ENCODE data around the gene HYAL1.
"Not testable (repeated sequence)": the region's sequence is repeated elsewhere in the genome, so short reads cannot be mapped to it uniquely, and the experiment has no call there.

HYAL1 gene

DNA sequence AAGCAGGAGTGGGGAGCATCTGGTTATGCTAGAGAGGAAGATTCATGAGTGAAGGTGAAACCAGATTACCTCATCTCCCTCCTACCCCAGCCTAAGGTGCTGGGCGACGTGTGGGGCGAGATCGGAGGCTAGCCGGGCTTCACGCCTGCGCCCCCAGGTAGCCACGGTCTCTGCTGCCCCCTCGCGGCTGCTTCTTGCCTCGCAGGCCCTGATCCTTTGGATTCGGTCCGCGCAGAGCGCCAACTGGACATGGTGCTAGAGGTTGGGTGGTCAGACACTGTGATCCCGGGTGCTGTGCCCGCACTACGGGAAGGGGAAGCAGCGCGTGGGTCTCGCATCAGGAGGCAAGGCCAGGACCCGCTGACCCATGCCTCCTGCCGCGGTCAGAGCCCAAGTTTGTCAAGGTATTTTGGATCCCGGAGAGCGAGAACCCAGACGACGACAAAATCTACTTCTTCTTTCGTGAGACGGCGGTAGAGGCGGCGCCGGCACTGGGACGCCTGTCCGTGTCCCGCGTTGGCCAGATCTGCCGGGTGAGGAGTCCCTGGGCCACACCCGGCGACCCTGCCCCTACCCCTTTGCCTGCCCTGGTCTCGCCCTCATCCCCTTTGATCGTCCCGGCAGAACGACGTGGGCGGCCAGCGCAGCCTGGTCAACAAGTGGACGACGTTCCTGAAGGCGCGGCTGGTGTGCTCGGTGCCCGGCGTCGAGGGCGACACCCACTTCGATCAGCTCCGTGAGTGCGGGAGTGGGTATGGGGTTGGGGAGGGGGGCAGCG, 30.3 kb downstream of the HYAL1 start:
- peak; percentile 91 for DNase-seq (ENCODE audit: low spot score)

DNA sequence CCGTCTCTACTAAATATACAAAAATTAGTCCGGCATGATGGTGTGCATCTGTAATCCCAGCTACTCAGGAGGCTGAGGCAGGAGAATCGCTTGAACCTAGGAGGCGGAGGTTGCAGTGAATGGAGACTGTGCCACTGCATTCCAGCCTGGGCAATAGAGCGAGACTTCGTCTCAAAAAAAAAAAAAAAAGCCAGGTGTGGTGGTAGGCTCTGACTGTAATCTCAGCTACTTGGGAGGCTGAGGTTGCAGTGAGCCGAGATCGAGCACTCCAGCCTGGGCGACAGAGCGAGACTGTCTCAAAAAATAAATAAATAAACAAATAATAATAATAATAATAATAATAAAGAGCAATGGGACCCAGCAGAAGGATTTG, 30.9 kb downstream of the HYAL1 start:
- DNase-seq (ENCODE audit: low spot score): not testable (repeated sequence)

DNA sequence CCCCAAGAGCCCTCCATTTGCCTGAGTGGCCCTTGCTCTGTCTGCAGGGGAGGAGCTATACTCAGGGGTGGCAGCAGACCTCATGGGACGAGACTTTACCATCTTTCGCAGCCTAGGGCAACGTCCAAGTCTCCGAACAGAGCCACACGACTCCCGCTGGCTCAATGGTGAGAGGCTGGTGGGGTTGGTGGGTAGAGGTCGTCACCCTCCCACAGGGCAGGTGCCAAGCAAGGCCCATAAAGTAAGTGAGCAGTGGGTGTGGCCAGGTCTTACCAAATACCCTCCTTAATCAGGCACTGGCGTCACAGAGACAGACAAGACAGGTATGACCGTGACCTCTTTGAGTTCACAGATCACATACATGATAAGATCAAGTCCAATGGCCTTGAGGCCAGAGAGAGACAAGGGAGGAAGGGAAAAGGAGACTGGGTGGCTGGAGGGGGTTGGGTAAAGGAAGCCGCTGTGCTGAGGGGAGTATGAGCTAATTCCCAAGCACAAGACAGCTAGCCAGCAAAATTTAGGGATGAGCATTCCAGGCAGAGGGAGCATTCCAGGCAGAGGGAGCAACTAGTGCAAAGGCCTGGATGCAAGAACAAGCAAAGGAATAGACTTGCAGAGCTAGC, 31.9 kb downstream of the HYAL1 start:
- DNase-seq (ENCODE audit: low spot score): no peak

DNA sequence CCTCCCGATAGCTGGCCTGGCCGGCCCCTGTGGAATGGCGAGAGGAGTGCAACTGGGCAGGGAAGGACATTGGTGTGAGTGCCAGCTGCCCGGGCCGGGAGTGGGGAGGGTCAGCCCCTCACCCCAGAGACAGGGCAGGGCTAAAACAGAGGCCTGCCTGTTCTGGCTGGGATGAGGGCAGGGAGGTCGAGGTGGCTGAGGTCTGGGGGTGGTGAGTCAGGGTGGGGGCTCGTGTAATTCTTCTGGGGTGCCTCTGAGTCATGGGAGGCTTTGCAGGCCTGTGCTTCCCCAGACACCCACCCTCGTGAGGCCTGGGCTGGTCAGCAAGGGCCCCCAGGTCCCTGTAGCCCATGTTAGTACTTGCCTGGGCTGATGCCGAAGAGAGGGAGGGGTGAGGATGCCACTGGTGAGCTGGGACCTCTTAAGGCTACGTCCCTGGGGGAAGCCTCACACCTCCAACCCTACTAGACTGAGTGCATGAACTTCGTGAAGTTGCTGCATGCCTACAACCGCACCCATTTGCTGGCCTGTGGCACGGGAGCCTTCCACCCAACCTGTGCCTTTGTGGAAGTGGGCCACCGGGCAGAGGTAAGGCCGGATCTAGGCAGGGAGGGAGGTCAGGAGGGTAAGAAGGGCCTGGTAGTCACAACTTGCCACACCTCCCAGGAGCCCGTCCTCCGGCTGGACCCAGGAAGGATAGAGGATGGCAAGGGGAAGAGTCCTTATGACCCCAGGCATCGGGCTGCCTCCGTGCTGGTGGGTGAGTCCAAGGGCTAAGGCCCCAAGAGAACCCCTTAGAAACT, 32.8 kb downstream of the HYAL1 start:
- no peak for DNase-seq (ENCODE audit: low spot score)

DNA sequence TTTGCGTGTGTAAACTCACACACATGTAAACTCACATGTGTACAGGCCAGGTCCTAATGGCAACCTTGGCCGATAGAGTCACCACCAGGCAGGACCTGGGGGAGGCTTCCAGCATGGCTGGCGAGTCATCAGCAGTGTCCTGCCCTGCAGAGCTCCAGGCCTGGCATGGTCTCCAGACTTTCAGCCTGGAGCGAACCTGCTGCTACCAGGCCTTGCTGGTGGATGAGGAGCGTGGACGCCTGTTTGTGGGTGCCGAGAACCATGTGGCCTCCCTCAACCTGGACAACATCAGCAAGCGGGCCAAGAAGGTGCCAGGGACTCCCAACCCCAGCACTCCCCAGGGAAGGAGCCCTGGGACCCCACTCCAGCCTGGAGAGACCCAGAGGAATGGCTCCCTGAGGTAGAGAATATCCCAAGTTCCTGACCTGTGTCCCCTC, 33.4 kb downstream of the HYAL1 start:
- DNase-seq (ENCODE audit: low spot score): no peak

DNA sequence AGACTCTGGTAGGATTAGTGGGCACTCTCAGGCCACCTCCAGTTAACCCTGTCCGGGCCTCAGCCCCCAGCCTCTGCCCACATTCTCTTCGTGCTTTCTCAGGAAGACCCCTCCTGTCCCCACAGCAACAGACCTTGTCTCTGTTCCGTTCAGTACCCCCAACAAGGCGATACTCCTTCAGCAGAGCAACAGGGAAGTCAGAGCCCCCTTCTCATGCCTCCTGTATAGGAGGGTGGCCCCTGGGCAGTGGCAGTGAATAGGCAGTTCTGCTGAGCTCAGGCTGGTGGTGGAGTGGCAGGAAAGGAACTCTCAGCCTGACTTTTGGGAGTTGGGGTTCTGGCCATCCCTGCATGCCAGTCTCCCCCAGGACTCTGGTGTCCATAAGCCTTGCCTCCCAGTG, 33.9 kb downstream of the HYAL1 start:
- no peak for DNase-seq (ENCODE audit: low spot score)

DNA sequence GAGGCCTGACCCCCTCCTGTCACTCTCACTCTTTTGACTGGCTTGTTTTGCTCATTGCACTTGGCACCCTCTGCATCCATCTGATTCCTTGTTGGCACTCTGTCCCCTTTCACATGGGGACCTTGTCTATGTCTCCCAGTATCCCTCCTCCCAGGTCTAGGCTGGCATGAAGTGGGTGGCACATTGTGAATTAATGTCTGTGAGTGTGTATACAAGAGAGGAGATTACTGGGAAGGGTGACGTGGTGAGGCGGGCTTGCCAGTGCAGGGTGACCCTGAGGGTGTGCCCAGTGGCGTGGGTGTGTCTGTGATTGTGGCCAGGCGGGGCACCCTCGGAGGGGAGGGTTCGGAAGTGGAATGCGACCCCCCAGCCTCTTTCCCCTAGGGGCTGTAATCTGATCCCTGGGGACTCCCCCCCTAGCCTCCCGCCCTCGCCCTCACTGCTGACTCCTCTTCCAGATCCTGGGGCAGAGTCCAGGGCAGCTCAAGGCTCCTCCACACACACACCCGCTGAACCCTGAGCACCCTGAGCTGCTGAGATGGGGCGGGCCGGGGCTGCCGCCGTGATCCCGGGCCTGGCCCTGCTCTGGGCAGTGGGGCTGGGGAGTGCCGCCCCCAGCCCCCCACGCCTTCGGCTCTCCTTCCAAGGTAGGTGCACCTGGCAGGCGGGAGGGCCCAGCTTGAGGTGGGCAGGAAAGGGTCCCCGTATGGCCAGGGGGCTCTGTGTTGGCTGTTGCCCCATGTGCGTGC, 34.5 kb downstream of the HYAL1 start, which contains the start of gene SEMA3B:
SEMA3B (plus strand) TSS at position 445 of the 749 bp plus-strand sequence; CDS start at position 539, 94 bp downstream.
- DNase-seq (ENCODE audit: low spot score): peak; percentile 57

DNA sequence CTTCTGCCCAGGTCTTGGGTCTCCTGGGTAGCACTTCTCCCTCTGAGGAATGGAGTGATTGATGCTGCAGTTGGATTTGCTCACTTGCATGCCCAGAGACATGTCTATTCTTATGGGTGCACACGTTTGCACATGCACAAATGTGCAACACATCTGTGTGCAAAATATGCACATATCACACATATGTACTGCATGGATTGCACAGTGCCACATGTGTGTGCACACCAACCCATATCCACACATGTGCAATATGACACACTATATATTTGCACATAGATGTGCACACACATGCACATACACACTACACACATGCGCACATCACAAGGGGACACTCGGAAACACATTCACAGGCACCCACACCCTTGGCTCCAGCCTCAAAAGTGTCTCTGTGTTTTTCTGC, 35.1 kb downstream of the HYAL1 start:
- no peak for DNase-seq (ENCODE audit: low spot score)

DNA sequence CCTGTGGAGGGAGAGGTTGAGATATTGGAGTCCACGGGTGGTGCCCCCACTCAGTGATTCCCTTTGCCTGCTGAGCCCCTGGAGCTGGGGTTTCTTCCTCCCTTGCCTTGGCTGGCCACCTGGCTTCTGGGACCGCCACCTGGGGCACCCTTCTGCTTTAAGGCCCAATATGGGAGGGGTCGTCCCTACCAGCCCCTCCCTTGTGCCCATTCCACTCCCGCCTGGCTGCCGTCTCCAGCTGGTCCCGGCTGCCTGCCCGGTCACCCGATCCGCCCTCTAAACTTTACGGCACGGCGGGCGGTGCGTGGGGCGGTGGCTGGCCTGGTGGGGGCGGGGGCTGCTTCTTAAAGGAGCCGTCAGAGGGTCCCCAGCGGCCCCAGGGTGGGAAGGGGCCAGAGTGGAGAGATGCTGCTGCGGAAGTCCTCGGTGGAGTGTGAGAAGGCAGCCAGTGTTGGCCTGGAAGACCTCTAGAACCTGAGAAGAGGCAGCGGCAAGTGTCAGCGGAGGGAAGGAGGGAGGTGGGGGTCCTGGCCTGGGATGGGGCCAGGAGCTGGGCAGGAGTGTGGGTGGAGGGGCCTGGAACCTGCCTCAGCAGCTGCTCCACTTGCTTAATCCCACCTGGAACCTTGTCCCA, 36.0 kb downstream of the HYAL1 start:
- peak; percentile 58 for DNase-seq (ENCODE audit: low spot score)

DNA sequence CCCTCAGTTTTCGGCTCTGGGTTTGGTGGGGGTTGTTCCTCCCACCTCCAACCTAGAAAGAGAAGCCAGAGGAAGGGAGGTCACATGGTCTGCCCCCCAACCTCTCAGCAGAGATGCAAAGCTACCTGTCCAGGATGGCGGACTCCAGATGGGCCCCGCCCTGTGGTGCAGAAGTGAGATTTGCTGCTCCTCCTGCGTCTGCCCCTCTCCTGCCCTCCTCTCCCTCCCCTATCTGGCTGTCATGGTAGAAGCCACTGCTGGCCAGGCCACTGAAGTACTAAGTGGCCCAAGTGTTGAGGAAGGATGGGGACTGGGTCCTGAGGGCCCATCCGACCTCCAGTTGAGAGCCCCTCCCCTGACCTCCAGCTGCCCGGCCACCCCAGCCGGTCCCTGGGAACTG, 36.5 kb downstream of the HYAL1 start:
- DNase-seq (ENCODE audit: low spot score): no peak

DNA sequence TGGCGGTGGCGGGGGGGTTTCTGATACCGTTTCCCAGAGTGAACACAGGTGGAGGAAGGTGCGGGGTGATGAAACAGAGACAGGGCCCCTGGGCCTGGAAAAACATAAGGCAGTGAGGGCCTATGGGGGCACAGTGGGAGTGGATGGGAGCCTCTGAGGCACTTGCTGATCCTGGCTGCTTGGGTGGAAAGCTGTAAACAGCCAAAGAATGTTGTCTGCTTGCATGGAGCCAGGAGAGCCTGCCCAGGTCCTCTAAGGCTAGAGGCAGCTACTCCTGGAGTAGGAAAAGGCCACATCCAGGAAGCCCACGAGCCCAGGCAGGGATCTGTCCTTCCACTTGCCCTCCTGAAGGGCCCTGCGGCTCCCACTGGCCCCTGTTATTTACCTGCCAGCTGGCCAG, 37.4 kb downstream of the HYAL1 start:
- DNase-seq (ENCODE audit: low spot score): no peak

DNA sequence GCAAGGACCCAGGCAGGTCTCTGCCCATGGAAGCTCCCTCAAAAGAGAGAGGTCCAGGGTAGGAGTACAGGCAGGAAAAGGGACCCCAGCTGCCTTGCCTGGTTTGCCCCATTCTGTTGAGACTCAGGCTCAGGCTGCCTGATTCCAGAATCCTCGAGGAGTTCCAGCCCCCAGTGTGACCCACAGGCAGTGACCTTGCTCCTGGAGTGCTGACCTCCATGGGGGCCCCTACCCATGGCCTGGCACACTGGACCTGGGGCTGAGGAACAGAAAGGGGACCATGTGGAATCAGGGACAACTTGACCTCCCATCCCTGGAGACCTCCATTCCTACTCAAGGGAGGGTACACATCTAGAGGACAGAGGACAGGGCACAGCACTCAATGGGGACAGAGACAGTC, 37.8 kb downstream of the HYAL1 start:
- no peak for DNase-seq (ENCODE audit: low spot score)

DNA sequence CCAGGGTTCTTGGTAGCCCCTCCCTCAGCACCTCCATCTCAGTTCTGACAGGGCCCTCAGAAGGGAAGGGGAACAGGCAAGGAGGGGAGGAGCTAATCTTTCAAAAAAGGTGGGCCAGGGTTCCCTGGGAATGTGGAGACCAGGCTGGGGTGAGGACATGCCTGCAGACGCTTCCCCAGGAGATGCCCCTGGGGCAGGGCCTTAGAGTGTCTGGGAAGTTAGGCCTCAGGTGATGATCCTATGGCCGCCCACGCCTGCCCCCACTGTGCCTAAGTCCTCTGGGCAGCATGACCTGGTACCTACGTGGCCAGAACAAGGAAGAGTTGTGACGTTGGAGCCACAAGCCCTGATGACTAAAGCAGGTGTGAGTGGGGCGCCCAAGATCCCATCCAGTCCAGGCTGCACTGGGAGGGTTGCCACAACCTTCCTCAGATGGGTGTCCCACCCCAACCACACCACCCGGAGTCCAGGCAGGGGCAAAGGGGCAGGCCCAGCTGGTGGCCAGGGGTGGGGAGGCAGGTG, 38.3 kb downstream of the HYAL1 start:
- DNase-seq (ENCODE audit: low spot score): no peak

DNA sequence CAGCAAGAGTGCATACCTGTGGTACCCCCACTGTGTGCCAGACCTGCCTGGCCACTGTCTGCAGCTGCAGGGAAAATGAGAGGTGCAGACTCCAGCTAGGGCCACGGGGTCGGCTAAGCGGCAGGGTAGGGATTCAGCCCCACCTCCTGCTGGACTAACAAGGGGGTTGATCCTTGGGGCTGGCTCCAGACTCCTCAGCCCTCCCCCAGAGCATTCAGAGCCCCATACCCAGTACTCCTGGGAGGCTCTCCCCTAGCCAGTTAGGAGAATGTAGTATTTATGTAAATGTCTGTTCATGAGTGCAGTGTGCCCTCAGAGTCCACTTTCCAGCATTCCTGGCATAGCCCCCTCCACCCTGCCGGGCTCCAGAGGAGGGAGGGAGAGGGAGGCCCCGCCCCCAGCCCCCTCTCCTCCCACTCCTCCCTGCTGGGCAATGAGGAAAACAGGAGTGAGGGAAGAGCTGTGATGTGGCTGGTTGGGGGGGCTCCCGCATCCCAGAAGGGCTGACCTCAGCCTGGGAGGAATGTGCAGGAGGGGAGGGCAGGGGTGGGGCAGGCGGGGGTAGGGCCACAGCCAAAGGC, 38.9 kb downstream of the HYAL1 start:
- peak; percentile 89 for DNase-seq (ENCODE audit: low spot score)

DNA sequence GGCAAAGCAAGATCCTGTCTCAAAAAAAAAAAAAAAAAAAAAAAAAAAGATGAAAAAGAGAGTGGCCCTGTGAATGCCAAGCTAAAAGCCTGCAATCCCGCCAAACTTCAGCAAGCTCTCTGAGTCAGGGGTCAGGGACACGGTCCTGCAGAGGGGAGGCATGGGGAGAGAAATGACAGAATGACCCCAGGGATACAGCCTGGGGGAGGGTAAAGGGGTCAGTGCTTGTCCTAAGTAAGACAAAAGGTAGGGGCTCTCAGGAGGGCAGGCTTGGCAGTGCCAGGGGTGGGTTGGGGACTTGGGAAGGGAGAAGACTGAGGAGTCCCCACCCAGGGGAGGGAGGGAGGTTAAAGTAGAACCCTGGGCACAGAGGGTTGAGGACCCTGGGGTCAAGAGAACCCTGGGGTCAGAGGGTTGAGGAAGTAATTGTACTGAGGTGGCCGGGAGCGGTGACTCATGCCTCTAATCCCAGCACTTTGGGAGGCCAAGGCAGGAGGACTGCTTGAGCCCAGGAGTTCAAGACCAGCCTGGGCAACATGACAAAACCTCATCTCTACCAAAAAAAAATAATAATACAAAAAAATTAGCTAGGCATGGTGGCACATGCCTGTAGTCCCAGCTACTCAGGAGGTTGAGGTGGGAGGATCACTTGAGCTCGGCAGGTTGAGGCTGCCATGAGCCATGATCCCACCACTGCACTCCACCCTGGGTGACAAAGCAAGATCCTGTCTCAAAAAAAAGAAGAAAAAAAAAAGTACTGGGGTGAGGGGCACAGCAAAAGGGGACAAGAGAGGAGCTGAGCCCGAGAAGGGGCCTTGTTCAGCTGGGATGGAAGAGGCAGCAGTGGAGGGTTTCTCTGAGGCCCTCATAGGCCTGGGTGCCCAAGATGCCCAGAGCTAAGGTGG, 39.6 kb downstream of the HYAL1 start:
- no peak for DNase-seq (ENCODE audit: low spot score)

DNA sequence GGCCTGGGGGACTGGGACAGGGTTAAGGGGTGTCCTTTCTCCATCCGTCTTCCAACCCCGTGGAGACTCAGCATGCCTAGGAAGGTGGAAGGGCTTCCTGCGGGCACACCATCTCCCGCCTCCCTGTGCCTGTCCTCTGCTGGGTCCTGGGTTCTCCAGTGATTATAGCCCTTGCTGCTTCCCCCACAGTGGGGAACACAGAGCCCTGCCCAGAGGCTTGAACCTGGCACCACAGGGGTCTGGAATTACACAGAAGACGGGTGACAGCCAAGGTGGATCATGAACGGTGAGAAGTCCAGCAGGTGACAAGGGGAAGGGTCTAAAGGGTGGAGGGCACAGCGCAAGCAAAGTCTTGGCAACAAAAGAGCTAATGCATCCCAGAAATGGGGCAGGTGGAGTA, 40.6 kb downstream of the HYAL1 start:
- no peak for DNase-seq (ENCODE audit: low spot score)

DNA sequence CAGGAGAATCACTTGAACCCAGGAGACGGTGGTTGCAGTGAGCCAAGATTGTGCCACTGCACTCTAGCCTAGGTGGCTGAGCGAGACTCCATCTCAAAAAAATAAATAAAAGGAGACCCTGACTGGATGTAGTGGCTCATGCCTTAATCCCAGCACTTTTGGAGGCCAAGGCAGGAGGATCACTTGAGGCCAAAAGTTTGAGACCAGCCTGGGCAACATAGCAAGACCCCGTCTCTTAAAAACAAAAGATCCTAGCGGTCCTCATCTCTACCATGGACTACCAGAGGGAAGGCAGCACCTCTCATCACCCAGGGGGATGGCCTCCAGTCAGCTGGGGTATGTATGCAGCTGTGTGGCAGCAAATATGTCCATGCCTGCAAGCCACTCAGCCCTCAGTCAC, 41.2 kb downstream of the HYAL1 start:
- not testable (repeated sequence) for DNase-seq (ENCODE audit: low spot score)

DNA sequence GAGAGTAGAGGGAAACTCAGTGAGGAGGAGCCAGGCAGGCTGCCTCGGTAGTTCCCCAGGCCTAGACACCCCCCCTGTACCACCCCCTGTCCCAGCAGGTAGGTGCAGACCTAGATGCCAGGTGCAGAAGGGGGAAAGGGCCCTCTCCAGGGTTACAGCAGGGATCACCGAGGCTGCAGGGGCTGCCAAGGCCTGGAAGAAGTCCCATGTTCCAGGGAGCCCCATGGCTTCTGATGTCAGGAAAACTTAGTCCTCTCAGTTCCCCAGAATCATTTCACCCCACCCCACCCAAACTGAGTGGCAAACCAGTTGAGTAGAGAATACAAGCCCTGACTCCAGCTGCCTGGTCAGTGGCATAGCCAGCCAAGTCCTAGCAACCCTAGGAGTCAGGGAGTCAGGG, 41.9 kb downstream of the HYAL1 start:
- DNase-seq (ENCODE audit: low spot score): no peak

DNA sequence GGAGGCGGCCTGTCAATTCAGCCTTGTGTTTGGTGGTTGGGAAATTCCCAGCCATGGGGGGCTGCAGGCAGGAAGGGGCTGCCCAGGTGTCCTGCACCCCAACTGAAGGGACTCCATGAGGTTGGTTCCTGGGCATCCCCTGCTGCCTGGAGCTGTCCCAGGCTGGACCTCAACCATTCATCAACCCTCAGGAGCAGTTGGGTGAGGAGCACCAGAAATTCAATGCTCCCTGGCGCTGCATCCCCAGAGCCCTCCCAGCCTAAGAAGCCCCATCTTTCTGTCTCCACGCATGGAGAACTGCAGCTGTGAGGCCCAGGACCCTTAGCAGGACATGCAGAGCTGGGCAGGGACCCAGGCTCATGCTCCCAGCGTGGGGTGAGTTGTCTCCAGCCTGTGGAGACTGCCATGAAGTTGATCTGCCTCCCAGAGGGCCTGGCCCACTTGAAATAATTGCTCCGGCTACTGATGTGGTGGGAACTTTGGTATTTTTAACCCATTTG, 42.4 kb downstream of the HYAL1 start:
- DNase-seq (ENCODE audit: low spot score): no peak

All from iPS-NIHi11 (cell line).